ENCODE data around the gene PAN2.

GRCh38 chr12:56267443-56268071, 66.2 kb downstream of the PAN2 start:
- no peak for TF ChIP-seq CTCF (IDR thresholded peaks at IDR 0.05)
- TF ChIP-seq POLR2AphosphoS5 (IDR thresholded peaks at IDR 0.05) = no peak
- TF ChIP-seq POLR2A (IDR thresholded peaks at IDR 0.05) = no peak
